CD14-positive monocyte (primary cell): ENCODE data around the gene UGT1A6. TPM values are rescaled to one million over a fixed set of nuclear protein-coding genes. Genes with fewer than 3 reads are reported as not detected.

Source experiments
- DNase-seq, 3 donors: peaks; one replicate each; pipeline ENCODE4 v3.0.0-alpha.2; 2011 to 2022
- H2AFZ ChIP-seq: 2 replicates; pipeline ENCODE4 v1.6.0; 2012; ENCODE audit warnings: mild to moderate bottlenecking, low read depth, low read length, inconsistent platforms; ENCODE audit not compliant: insufficient read depth, poor library complexity, severe bottlenecking
- H3K27ac ChIP-seq, 2 donors: 1 replicate in 1 of 2; 2 replicates in 1 of 2; pipeline ENCODE4 v1.5.1; 2012 to 2013; ENCODE audit warnings: low read length in 2 of 2, control low read depth in 1 of 2, inconsistent platforms in 1 of 2, low read depth in 1 of 2, mild to moderate bottlenecking in 1 of 2
- H3K27me3 ChIP-seq, 2 donors: one replicate each; pipeline versions ENCODE4 v1.6.0 to v1.6.1; 2011 to 2013; ENCODE audit warnings: low read length in 2 of 2; ENCODE audit not compliant: control insufficient read depth in 2 of 2, insufficient read depth in 2 of 2
- H3K36me3 ChIP-seq, 2 donors: replicated peaks in 1 of 2; 1 replicate in 1 of 2; 2 replicates in 1 of 2; pipeline versions ENCODE4 v1.5.1 to v1.6.1; 2012 to 2013; ENCODE audit warnings: low read length in 2 of 2, control low read depth in 1 of 2, inconsistent platforms in 1 of 2, mild to moderate bottlenecking in 1 of 2; ENCODE audit not compliant: insufficient read depth in 2 of 2, control insufficient read depth in 1 of 2
- H3K4me1 ChIP-seq, 2 donors: 1 replicate in 1 of 2; 2 replicates in 1 of 2; pipeline versions ENCODE4 v1.5.1 to v1.6.1; 2012 to 2013; ENCODE audit warnings: low read length in 2 of 2, control low read depth in 1 of 2, inconsistent platforms in 1 of 2, mild to moderate bottlenecking in 1 of 2, moderate library complexity in 1 of 2; ENCODE audit not compliant: insufficient read depth in 2 of 2, control insufficient read depth in 1 of 2
- H3K4me2 ChIP-seq: replicated peaks from 2 replicates; pipeline ENCODE3; 2012; ENCODE audit warnings: low read length, moderate library complexity, mild to moderate bottlenecking; ENCODE audit not compliant: poor library complexity, severe bottlenecking; ENCODE audit errors: extremely low read depth
- H3K4me3 ChIP-seq, 3 experiments: fragments of 200-600 bp in 1 of 3; sonication (generic) in 1 of 3; replicated peaks in 1 of 3; 1 replicate in 2 of 3; 2 replicates in 1 of 3; pipeline ENCODE4 v1.5.1; 2011 to 2013; ENCODE audit warnings: low read length in 3 of 3, mild to moderate bottlenecking in 3 of 3, control low read depth in 2 of 3, low read depth in 2 of 3, inconsistent platforms in 1 of 3, moderate library complexity in 1 of 3
- H3K79me2 ChIP-seq: 2 replicates; pipeline ENCODE4 v1.6.0; 2012; ENCODE audit warnings: mild to moderate bottlenecking, control low read depth, inconsistent platforms, low read length, moderate library complexity; ENCODE audit not compliant: insufficient read depth
- H3K9ac ChIP-seq: 2 replicates; pipeline ENCODE4 v1.6.0; 2017; ENCODE audit warnings: low read length, mild to moderate bottlenecking; ENCODE audit not compliant: insufficient read depth, poor library complexity, severe bottlenecking
- H3K9me3 ChIP-seq, 2 donors: replicated peaks in 1 of 2; 1 replicate in 1 of 2; 2 replicates in 1 of 2; pipeline versions ENCODE4 v1.5.1 to v1.6.1; 2012 to 2013; ENCODE audit warnings: low read length in 2 of 2, control low read depth in 1 of 2; ENCODE audit not compliant: control insufficient read depth in 1 of 2, insufficient read depth in 1 of 2
- H4K20me1 ChIP-seq: 2 replicates; pipeline ENCODE4 v1.6.0; 2012; ENCODE audit warnings: mild to moderate bottlenecking, low read length, control low read depth, moderate library complexity; ENCODE audit not compliant: insufficient read depth
- H3K27ac Mint-ChIP-seq, 7 donors: one replicate each; pipeline ENCODE4 v1.8.0; 2020; ENCODE audit warnings: mild to moderate bottlenecking in 7 of 7, mixed read lengths in 7 of 7, moderate library complexity in 6 of 7, inconsistent platforms in 2 of 7
- H3K27me3 Mint-ChIP-seq, 3 donors: one replicate each; pipeline ENCODE4 v1.8.0; 2021 to 2022; ENCODE audit warnings: low read depth in 3 of 3, mild to moderate bottlenecking in 3 of 3, mixed read lengths in 3 of 3, moderate library complexity in 3 of 3, inconsistent platforms in 1 of 3
- H3K36me3 Mint-ChIP-seq, 2 donors: one replicate each; pipeline ENCODE4 v1.8.0; 2020; ENCODE audit warnings: mixed read lengths in 2 of 2, inconsistent platforms in 1 of 2, mild to moderate bottlenecking in 1 of 2
- H3K4me1 Mint-ChIP-seq: one replicate; pipeline ENCODE4 v1.8.0; 2020; ENCODE audit warnings: mild to moderate bottlenecking, mixed read lengths
- H3K4me3 Mint-ChIP-seq, 2 donors: one replicate each; pipeline ENCODE4 v1.8.0; 2020; ENCODE audit warnings: mild to moderate bottlenecking in 2 of 2, mixed read lengths in 2 of 2, moderate library complexity in 1 of 2
- H3K9me3 Mint-ChIP-seq, 7 donors: one replicate each; pipeline ENCODE4 v1.8.0; 2020 to 2022; ENCODE audit warnings: mixed read lengths in 7 of 7, mild to moderate bottlenecking in 6 of 7, moderate library complexity in 6 of 7, inconsistent platforms in 2 of 7
- WGBS: methylation state at CpG from one replicate; pipeline ENCODE4 v1.1.5; 2013; ENCODE audit warnings: missing lambda C conversion rate; ENCODE audit not compliant: insufficient coverage; 5-methylcytosine and 5-hydroxymethylcytosine counted together
- intact Hi-C, 2 donors: fragments of 100-400 bp; cut with micrococcal nuclease; formaldehyde crosslinking; loops; one replicate each; pipeline versions ENCODE4 v1.15.0 to v1.15.1; 2023
- polyA plus RNA-seq, 3 donors: library from polyadenylated mRNA; depleted of rRNA in 1 of 3; unstranded in 2 of 3; stranded (reverse) in 1 of 3; fragments of 300-500 nt in 2 of 3; fragments of >200 nt in 1 of 3; fragmentation: Illumina TruSeq in 2 of 3; gene quantifications; 1 replicate in 2 of 3; 2 replicates in 1 of 3; pipeline ENCODE4 v1.2.3, GENCODE V29; 2012 to 2021
- TF ChIP-seq, protein P1 (sequence below): fragments of 200-600 bp; IDR thresholded peaks from one replicate; pipeline ENCODE4 v1.8.0; 2022; ENCODE audit warnings: antibody characterized with exemption, mild to moderate bottlenecking

The UGT1A6 gene
- polyA plus RNA-seq, 3 donors, result not detected

DNA sequence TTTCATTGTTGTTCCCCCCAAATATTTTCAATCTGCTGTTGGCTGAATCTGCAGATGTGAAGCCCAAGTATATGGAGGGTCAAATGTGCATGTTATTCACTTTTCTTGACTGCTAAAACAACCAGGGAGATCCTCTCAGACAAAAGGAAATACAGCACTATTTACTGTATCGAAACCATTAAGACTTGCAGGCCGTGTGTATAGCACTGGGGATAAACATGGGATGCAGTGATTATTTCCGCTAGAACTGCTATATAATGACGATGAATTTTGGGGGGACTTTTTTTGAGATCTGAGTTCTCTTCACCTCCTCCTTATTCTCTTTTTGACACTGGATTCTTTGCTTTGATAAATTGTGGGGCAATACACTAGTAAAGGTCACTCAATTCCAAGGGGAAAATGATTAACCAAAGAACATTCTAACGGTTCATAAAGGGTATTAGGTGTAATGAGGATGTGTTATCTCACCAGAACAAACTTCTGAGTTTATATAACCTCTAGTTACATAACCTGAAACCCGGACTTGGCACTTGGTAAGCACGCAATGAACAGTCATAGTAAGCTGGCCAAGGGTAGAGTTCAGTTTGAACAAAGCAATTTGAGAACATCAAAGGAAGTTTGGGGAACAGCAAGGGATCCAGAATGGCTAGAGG lies 63.9 kb downstream of the UGT1A6 start:
- intact Hi-C loops, result no loop called here

DNA sequence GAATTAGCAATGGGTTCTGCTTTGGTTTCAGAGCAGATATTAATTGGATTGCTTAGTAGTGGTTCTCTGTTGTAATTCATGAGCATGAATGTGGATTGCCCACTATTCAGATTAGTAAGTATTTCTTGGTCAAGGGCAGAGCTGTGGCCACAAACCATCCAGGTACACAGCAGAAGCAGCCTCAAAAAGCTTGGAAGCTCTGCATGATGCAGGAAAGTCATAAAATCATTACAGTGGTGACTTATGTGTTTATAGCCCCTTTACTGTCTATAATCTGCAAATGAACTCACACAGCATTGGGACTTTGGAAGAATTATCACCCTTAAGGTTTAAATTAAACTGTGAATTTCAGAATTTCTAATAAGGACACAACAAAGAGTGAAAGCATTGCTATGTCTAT lies 65.5 kb downstream of the UGT1A6 start:
- intact Hi-C loops, result no loop called here
- Histone ChIP-seq H3K4me2 (no peak overlapping the region), H4K20me1 (no peaks in the 10 kb centered on the region), H3K9ac (no peak overlapping the region), H3K27me3 (no peaks in the 10 kb centered on the region), H3K9me3 (peaks cover 0 to 4% of the 10 kb centered on the region in 2 donors), H3K4me1 (no peaks in the 10 kb centered on the region), H3K4me3 (no peak overlapping the region), H2AFZ (no peak overlapping the region), H3K79me2 (no peaks in the 10 kb centered on the region), H3K36me3 (no peaks in the 10 kb centered on the region), H3K27ac (no peak overlapping the region)
- Mint-ChIP-seq H3K36me3 (no peaks in the 10 kb centered on the region), H3K9me3 (peaks cover 0 to 7% (median 4%) of the 10 kb centered on the region in 7 donors), H3K4me3 (no peak overlapping the region), H3K4me1 (no peaks in the 10 kb centered on the region), H3K27me3 (peaks cover 0 to 2% (median 0%) of the 10 kb centered on the region in 3 donors), H3K27ac (no peak overlapping the region)
- no peak for DNase-seq
- TF ChIP-seq, protein P1, sequence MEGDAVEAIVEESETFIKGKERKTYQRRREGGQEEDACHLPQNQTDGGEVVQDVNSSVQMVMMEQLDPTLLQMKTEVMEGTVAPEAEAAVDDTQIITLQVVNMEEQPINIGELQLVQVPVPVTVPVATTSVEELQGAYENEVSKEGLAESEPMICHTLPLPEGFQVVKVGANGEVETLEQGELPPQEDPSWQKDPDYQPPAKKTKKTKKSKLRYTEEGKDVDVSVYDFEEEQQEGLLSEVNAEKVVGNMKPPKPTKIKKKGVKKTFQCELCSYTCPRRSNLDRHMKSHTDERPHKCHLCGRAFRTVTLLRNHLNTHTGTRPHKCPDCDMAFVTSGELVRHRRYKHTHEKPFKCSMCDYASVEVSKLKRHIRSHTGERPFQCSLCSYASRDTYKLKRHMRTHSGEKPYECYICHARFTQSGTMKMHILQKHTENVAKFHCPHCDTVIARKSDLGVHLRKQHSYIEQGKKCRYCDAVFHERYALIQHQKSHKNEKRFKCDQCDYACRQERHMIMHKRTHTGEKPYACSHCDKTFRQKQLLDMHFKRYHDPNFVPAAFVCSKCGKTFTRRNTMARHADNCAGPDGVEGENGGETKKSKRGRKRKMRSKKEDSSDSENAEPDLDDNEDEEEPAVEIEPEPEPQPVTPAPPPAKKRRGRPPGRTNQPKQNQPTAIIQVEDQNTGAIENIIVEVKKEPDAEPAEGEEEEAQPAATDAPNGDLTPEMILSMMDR, result no peak

More for the DNA sequence above, 63.9 kb downstream of the UGT1A6 start:
- H3K36me3 Mint-ChIP-seq, result no peaks in the 10 kb centered on the region
- TF ChIP-seq, protein P1, result no peak
- H3K4me1 Mint-ChIP-seq, result no peaks in the 10 kb centered on the region
- H3K9me3 Mint-ChIP-seq, result peaks cover 1 to 13% (median 5%) of the 10 kb centered on the region in 7 donors
- Histone ChIP-seq H2AFZ (no peak overlapping the region), H3K36me3 (no peaks in the 10 kb centered on the region), H4K20me1 (no peaks in the 10 kb centered on the region), H3K9ac (no peak overlapping the region), H3K4me3 (no peak overlapping the region), H3K27me3 (no peaks in the 10 kb centered on the region), H3K4me2 (no peak overlapping the region), H3K4me1 (no peaks in the 10 kb centered on the region), H3K9me3 (peaks cover 0 to 4% of the 10 kb centered on the region in 2 donors), H3K27ac (no peak overlapping the region), H3K79me2 (no peaks in the 10 kb centered on the region)
- no peak overlapping the region for H3K27ac Mint-ChIP-seq
- H3K4me3 Mint-ChIP-seq, result no peak overlapping the region
- no peak for DNase-seq
- WGBS, result 90% methylated on average over 2 of the region's 7 CpGs
- peaks cover 0 to 2% (median 1%) of the 10 kb centered on the region in 3 donors for H3K27me3 Mint-ChIP-seq
